Eye (tissue), 1 donor: ENCODE data around the gene DLGAP1.
"Not testable (repeated sequence)": the region's sequence is repeated elsewhere in the genome, so short reads cannot be mapped to it uniquely, and the experiment has no call there.

Experiments
- DNase-seq: peaks from one replicate; pipeline ENCODE4 v3.0.0-alpha.2; 2015

DLGAP1 gene

DNA sequence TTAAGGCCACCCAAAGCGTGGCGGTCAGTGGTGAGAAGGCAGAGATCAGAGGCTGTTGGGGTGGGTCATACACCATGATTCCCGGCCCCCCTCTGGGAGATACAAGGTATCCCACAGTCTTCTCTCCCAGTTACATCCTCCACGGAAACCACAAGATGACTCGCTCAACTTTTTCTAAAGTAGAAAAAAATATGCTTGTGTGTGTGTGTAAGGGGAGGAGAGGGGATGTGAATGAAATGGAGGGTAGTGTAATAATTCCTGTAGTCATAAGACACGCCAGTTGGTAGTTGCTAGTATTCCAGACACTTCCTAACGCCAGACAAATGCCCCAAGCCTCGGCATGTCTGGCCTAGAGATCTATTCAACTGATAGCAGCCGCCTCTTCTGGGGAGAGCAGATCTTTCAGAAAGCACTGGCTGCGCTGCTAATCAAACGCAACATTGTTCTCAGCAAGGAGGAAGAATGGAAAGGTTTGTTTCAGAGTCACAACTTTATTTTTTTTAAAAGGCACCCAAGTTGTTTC lies 861.7 kb downstream of the DLGAP1 start:
- DNase-seq: no peak

GRCh38 chr18:3592864-3593263 lies 862.2 kb downstream of the DLGAP1 start:
- DNase-seq: no peak

GRCh38 chr18:3590096-3590630 lies 864.9 kb downstream of the DLGAP1 start:
- DNase-seq: no peak

GRCh38 chr18:3585656-3586509 lies 869.2 kb downstream of the DLGAP1 start:
- peak; percentile 90 for DNase-seq

DNA sequence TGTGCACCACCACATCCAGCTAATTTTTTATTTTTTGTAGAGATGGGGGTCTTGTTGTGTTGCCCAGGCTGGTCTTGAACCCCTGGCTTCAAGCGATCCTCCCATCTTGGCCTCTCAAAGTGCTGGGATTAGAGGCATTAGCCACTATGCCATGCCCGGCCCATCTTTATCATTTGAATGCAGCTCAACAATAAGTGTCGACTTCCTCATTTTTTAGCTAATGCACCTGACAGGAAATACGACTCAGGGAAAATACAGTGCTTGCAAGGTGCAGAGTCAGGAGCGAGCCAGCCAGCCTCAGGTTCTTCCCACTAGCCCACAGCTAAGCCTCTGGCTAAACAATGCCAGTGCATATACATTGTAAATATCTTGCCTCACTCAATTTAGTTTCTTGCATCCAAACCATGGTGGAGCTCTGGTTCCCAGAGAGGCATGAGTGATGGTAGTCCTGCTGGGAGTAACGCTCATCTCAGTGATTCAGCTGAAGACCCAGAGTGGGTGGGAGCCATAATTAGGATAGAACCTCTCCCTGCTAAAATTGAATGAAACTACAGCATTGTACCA lies 870.1 kb downstream of the DLGAP1 start:
- no peak for DNase-seq

GRCh38 chr18:3584266-3584861 lies 870.7 kb downstream of the DLGAP1 start:
- DNase-seq: no peak

- DNase-seq: no peak
Measured at GRCh38 chr18:3583873-3584247, 871.2 kb downstream of the DLGAP1 start.

- not testable (repeated sequence) for DNase-seq
Measured at GRCh38 chr18:3583106-3583872, 871.8 kb downstream of the DLGAP1 start.

GRCh38 chr18:3581890-3582289 lies 873.2 kb downstream of the DLGAP1 start:
- no peak for DNase-seq

GRCh38 chr18:3580523-3581025 lies 874.5 kb downstream of the DLGAP1 start:
- DNase-seq: not testable (repeated sequence)

DNA sequence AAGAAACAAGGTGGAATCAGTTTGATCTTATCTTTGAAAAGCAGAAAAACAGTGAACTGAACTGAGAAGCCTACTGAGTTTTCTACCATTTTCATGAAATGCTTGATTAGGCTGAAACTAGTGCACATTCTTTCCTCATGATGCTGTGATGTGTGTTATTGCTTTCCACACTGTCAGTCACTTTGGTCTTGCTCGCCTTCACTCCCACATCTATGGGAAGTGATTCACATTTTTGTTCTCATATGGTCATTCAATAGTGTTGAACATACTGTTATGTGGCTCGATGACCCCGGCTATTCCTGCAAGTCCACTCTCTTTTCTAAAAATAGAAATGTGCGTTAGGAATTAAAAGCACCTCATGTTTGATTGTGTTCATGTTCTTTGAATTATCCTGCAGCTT lies 875.4 kb downstream of the DLGAP1 start:
- DNase-seq: peak; percentile 8

GRCh38 chr18:3578621-3579020 lies 876.5 kb downstream of the DLGAP1 start:
- DNase-seq: no peak

DNA sequence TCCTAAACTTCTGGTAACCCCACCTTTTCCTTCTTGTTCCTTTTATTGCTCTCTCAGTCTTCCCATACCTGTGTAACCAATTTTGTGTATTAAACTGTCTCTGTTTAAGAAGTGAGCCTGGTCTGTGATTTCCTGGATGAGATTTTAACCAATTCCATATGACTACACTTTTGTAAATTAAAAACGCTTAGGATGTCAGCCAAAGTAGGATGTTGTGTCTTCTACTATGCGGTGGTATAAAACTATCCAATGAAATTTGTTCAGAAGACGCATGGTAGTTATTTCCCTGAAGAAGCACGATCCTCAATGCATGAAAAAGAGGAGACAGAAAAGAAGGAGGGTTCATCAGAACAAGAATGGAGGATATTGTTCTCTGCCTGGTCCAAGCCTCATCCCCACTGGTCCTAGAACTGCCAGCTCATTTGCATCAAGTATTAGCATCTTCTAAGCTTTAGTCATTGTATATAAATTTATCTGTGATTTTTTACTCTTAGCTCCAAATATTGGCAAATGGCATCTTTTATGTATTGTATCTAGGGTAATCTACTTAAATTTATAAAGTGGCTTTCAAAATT lies 877.7 kb downstream of the DLGAP1 start:
- peak; percentile 31 for DNase-seq

DNA sequence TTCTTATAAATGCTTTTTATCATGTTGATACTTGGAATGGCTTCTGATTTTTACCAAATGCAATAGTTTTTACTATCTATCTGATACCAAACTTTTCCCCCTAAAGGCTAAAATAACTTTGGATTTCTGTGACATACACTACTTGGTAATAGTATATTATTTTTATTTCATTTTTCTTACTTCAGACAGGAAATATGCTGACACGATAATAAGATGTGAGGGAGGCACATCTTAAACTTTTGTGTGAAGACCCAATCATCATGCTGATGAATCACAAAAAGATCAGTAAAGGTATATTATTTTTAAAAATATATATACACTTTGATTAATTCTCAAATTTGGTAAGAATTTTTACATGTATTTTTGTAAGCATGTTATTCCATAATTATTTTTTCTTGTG lies 882.3 kb downstream of the DLGAP1 start:
- no peak for DNase-seq

DNA sequence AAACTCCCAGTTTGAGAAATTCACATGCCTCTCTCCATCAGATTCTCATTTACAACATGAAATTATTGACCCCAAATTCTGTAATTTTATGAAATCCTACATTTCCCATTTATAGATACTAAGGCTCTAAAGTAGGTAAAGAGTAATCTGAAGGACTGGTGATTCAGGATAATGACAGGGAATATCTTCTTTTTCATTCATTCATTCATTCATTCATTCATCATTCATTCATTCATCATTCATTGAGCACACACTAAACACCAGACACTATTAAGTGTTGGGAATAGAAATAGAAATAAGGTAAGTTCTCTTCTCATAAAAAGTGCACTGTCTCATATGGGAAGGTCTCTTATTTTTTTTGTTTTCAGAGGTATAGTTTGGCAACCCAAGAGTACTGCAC lies 888.3 kb downstream of the DLGAP1 start:
- no peak for DNase-seq

- no peak for DNase-seq
Measured at GRCh38 chr18:3560755-3561154, 894.4 kb downstream of the DLGAP1 start.

GRCh38 chr18:3554811-3555427 lies 900.2 kb downstream of the DLGAP1 start:
- no peak for DNase-seq

GRCh38 chr18:3554091-3554601 lies 901.0 kb downstream of the DLGAP1 start:
- peak; percentile 52 for DNase-seq

- DNase-seq: no peak
Measured at GRCh38 chr18:3552305-3552704, 902.8 kb downstream of the DLGAP1 start.

GRCh38 chr18:3547891-3548615 lies 907.1 kb downstream of the DLGAP1 start:
- DNase-seq: no peak

DNA sequence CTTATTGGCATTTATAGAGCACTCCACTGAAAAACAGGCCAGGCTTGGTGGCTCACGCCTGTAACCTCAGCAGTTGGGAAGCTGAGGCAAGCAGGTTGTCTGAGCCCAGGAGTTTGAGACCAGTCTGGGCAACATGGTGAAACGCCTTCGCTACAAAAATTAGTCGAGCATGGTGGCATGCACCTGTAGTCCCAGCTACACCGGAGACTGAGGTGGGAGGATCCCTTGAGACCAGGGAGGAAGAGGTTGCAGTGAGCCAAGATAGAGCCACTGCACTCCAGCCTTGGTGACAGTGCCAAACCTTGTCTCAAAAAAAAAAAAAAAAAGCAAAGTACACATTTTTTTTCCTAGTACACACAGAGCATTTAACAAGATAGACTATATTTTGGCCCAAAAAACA lies 909.0 kb downstream of the DLGAP1 start:
- no peak for DNase-seq
